Left cardiac atrium (tissue), 4 donors: Measurements from ENCODE around the gene PLA2G1B. TPM values are rescaled to one million over a fixed set of nuclear protein-coding genes. Genes with fewer than 3 reads are reported as not detected.

Experiments used
- ATAC-seq, 2 donors: fragments of 200-7000 bp; cut with Tn5 transposase; one replicate each; pipeline ENCODE4 v1.9.1; 2020; ENCODE audit warnings: mild to moderate bottlenecking in 2 of 2, moderate library complexity in 2 of 2
- DNase-seq: peaks from one replicate; pipeline ENCODE4 v3.0.0-alpha.2; 2020
- intact Hi-C, 2 donors: fragments of 100-400 bp; cut with DNase I; formaldehyde crosslinking; loops; one replicate each; pipeline versions ENCODE4 v1.14.1 to v1.15.1; 2022 to 2023
- total RNA-seq, 2 donors: library from RNA; stranded (reverse); fragmentation: NEBNext Ultra II Directional; extraction: Animal tissue kit (Norgen Biotek cat#: 25700); gene quantifications; one replicate each; pipeline ENCODE4 v1.2.1, GENCODE V29; 2021
- donor health status: DM: no; HTN: yes; CAD: no.
- donor health status: DM: no; HTN: yes; CAD: no; lungs with severe emphysema.
- donor health status: DM: yes; HTN: yes; CAD: no.
- donor health status: Dilated cardiomyopathy.

The PLA2G1B gene
- total RNA-seq, 2 donors from 2014 or later: not detected

DNA sequence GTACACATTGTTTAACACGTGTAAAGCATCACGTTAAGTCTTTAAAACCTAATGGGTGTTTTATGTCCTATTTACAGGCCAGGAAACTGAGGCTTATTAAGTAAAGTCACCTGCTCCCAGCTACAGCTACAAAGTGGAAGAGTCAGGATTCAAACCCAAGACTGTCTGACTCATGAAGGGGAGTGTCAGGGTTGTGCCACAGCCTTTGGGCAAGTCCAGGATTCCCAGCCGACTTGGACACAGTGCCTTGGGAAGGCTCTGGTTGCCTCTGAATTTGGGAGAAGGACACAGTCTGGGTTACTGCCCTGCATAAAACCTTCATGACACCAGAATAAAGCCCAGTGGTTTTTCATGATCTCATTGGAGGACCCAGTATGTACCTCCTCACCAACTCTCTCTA is 43.2 kb downstream of the PLA2G1B start:
- no peak for DNase-seq
- intact Hi-C loops: no loop called here
- ATAC-seq: no peak

DNA sequence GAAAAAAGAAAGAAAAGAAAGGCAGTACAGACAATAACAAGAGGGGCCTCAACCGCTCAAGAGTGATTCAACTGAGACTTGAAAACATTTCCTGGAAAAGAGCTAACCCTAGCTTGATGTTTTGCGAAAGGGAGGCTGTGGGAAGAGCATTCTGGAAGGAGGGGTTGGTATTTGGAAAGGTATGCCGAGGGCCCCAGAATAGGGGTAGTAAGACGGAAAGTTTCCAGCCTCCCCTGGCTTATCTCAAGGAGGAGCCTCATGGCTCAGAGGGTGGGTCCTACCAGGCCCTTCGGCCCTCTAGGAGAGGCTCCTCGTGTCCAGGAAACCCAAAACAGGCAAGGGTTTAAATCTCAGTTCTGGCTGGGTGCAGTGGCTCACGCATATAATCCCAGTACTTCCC is 44.3 kb downstream of the PLA2G1B start:
- intact Hi-C loops: no loop called here
- ATAC-seq (no peak), DNase-seq (no peak)

DNA sequence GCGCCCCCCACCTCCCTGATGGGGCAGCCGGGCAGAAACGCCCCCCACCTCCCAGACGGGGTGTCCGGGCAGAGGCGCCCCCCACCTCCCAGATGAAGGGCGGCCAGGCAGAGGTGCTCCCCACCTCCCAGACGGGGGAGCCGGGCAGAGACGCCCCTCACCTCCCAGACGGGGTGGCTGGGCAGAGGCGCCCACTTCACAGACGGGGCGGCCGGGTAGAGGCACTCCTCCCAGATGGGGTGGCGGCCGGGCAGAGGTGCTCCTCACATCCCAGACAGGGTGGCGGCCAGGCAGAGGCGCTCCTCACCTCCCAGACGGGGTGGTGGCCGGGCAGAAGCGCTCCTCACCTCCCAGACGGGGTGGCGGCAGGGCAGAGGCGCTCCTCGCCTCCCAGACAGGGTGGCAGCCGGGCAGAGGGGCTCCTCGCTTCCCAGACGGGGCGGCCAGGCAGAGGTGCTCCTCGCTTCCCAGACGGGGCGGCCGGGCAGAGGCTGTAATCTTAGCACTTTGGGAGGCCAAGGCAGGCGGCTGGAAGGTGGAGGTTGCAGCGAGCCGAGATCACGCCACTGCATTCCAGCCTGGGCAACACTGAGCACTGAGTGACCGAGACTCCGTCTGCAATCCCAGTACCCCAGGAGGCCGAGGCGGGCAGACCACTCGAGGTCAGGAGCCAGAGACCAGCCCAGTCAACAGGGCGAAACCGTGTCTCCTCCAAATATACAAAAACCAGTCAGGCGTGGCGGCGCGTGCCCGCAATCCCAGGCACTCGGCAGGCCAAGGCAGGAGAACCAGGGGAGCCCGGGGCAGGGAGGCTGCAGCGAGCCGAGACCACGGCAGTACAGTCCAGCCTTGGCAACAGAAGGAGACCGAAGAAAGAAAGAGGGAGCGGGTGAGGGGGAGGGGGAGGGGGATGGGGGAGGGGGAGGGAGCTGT is 49.2 kb downstream of the PLA2G1B start:
- no peak for ATAC-seq
- intact Hi-C loops: no loop called here
- DNase-seq: no peak

DNA sequence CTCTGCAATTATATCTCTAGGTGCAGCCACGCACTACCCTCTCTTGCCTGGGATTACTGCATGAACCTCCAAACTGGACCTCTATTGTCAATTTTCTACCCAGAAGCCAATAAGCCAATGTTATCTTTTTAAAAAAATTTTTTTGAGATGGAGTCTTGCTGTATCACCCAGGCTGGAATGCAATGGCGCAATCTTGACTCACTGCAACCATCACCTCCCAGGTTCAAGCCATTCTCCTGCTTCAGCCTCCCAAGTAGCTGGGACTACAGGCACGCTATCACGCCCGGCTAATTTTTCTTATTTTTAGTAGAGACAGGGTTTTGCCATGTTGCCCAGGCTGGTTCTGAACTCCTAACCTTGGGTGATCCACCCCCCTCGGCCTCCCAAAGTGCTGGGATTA is 50.8 kb downstream of the PLA2G1B start:
- intact Hi-C loops: no loop called here
- DNase-seq (no peak), ATAC-seq (peak in 1 of 2 donors; percentile 26)

Other genes with a start within 250 kb of the PLA2G1B start
- 10 to 100 TPM; 26.7 to 42.2 TPM for gene RAB35, start 211.0 kb downstream of the PLA2G1B start, total RNA-seq
- 10 to 100 TPM; 36.1 to 51.9 TPM for gene GCN1, start 133.1 kb downstream of the PLA2G1B start, total RNA-seq
- gene RPLP0, start 126.7 kb downstream of the PLA2G1B start, total RNA-seq: 1,000 to 10,000 TPM; 1,049 to 1,054 TPM
- 10 to 100 TPM; 70.3 to 86.1 TPM for gene PXN, start 62.0 kb downstream of the PLA2G1B start, total RNA-seq
- gene RNU4-2, start 35.9 kb downstream of the PLA2G1B start, total RNA-seq: over 10,000 TPM; 14,688 to 67,133 TPM
- 1,000 to 10,000 TPM; 1,261 to 6,779 TPM for gene RNU4-1, start 34.5 kb downstream of the PLA2G1B start, total RNA-seq
- gene SIRT4, start 25.5 kb downstream of the PLA2G1B start, total RNA-seq: 1 to 10 TPM; 2.8 to 5.8 TPM
- 1 to 10 TPM; 6.2 to 7.8 TPM for gene MSI1, start 41.4 kb upstream of the PLA2G1B start, total RNA-seq
- gene COX6A1, start 110.3 kb upstream of the PLA2G1B start, total RNA-seq: 100 to 1,000 TPM; 182 to 201 TPM
- 10 to 100 TPM; 13.6 to 15.3 TPM for gene TRIAP1, start 118.6 kb upstream of the PLA2G1B start, total RNA-seq
- gene GATC, start 118.7 kb upstream of the PLA2G1B start, total RNA-seq: 10 to 100 TPM; 14.8 to 19.1 TPM
- gene SRSF9, start 142.0 kb upstream of the PLA2G1B start, total RNA-seq: 10 to 100 TPM; 50.4 to 68.6 TPM
- 100 to 1,000 TPM; 156 to 237 TPM for gene DYNLL1, start 168.3 kb upstream of the PLA2G1B start, total RNA-seq
- gene COQ5, start 201.4 kb upstream of the PLA2G1B start, total RNA-seq: 10 to 100 TPM; 28.6 to 29.3 TPM
- 100 to 1,000 TPM; 225 to 240 TPM for gene RNF10, start 206.6 kb upstream of the PLA2G1B start, total RNA-seq